HG02678 (cell line): ENCODE results near the gene ASB6.

ENCODE experiments used
- ATAC-seq: cut with Tn5 transposase; IDR thresholded peaks from one replicate; pipeline ENCODE4 v1.9.1; 2021; ENCODE audit warnings: mild to moderate bottlenecking, moderate library complexity; ENCODE audit not compliant: unreplicated experiment

ASB6 gene

GRCh38 chr9:129641750-129642585, at the start of gene ASB6:
ASB6 (minus strand) TSS chr9:129642151; CDS start chr9:129641999, 152 bp downstream.
- peak; percentile 92 for ATAC-seq

- ATAC-seq: no peak
These were observed 46.5 kb upstream of the ASB6 start for GRCh38 chr9:129688285-129689043.

DNA sequence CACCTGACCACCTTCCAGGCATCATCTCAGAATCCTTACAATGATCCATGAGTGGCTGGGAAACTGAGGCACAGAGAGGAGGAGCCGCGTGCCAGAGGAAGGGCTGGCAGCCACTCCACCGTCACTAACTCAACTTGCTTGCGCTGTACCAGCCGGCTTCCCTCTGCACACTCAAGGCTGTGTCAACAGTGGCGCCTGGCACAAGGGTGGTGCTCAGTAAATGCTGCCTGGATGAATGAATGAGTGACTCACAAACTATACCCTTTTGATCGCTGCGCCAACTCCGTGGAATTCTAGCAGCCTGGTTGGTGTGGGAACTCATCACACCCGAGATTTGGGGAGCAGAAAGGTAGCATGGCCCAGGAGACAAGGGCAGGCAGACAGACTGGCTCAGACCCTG, 45.4 kb upstream of the ASB6 start:
- ATAC-seq: no peak

GRCh38 chr9:129686736-129687135, 44.8 kb upstream of the ASB6 start:
- no peak for ATAC-seq

DNA sequence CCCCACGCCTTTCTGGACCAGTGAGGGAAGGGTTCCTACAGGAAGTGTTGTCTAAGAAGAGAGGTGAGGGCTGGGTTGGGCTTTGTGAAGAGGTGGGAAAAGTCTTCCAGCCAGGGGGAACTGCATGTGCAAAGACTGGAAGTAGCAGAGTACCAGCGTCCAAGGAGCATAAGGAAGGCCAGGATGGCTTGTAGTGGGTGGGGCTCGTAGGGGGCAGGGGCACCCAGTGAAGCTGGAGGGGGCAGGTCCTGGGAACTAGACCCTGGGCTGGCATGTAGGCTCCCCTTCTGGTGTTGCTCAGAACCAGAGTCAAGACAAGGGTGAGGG, 43.9 kb upstream of the ASB6 start:
- no peak for ATAC-seq

- no peak for ATAC-seq
These were observed 43.4 kb upstream of the ASB6 start for GRCh38 chr9:129685220-129685932.

DNA sequence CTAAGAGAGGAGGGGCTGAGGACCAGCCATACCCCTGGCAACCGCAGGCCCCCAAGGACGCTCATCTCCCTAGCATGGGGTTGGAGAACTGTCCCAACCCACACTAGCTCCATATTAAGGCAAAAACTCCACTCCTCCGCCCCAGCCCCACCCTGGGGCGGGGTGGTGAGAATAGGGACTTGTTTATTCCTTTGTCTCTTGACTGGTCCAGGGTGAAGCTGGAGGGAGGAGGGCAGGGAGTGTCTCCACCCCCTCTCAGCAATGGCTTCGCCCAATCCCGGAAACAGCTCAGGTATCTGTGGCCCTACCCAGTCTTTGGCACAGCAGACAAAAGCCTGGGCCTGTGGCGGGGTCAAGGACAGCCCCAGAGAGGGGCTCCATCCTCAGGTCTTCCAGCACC, 40.4 kb upstream of the ASB6 start:
- ATAC-seq: no peak

DNA sequence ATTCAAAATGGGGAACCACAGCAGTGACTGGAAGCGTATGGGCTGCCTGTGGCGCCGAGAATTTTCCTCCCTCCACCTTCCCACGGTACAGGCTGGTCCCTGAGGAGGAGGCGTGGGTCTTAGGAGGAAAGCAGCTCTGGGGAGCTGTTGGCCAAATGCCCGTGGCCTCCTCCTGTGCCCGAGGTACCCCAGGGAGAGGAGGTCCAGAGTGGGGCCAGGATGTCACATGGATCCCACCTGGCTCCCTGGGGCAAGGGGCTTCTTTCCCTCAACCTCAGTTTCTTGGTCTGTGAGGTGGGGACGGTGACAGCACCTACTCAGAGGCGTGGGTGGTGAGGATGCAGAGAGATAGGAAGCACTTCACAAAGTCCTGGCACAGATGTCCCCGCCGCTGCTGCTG, 40.0 kb upstream of the ASB6 start:
- no peak for ATAC-seq

GRCh38 chr9:129679537-129679936, 37.6 kb upstream of the ASB6 start:
- no peak for ATAC-seq

DNA sequence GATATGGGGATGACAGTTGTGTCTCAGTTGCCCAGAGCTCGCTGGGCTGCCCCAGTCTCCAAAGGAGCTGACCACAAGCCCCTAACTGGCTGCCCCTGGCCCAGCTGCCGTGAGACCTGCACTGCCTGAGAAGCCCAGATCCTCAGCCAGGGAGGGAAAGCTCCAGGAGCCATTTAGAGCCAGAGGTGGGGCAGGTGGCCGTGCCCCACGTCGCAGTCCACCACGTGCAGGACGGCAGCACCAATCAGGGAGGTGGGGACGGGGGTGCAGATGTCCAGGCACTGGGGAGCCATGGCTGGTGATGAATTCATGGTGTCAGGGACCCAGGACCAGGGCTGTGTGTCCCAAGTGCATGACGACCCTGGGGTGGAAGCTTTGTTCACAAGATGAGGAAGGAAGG, 36.9 kb upstream of the ASB6 start:
- ATAC-seq: no peak

DNA sequence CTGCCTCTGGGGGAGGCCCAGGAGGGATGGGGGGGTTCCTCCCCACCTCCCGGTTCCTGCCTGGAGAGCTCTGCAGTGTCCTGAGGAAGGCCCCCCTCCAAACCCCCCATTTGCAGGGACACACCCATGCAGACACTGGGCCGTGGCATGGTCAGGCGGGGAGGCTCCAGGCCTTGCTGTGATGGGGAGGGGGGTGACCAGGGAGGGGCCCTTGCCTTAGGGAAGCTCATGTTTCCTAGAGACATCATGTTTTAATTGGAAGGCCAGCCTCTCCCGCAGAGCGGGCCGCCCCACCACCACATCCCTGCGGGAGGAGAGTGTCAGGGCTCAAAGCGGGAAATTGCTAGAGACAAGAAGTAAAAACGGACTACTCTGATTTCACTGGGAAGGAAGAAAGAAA, 35.5 kb upstream of the ASB6 start:
- no peak for ATAC-seq

DNA sequence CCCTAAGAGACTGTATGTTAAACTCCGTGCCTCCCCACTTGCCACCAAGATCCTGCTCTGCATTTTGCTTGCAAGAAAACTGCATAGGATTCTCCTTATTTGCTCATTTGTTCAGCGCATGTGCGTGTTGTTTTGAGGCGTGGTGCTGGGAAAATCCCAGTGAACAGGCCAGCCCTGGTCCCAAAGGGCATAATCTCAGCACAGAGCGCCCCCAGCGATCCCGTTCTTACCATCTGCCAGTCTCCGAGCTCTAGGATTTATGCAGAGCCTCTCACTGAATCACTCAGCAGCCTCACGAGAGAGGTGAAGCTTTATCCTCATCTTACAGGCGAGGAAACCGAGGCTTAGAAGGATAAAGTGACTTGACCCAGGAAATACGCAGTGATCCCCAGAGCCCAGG, 35.0 kb upstream of the ASB6 start:
- ATAC-seq: no peak

- no peak for ATAC-seq
These were observed 34.3 kb upstream of the ASB6 start for GRCh38 chr9:129676287-129676686.

- ATAC-seq: no peak
These were observed 33.7 kb upstream of the ASB6 start for GRCh38 chr9:129675620-129676019.

GRCh38 chr9:129674229-129674628, 32.3 kb upstream of the ASB6 start:
- no peak for ATAC-seq

DNA sequence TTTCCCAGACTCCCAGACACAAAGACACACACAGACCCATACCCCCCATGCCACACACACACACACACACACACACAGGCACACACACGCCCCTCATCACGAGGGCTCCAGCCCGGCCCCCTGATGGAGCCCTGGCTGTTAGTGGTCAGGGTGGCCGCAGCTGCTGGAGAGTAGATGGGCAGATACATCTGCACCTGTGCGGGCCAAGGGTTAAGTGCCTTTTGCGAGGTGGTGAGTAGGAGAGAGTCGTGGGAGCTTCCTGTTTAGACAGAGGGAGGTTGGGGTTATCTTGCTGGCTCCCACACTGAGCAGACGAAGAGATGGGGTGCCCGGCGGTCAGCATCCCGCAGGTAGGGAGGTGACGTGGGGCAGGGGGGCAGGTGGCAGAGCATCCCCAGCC, 31.7 kb upstream of the ASB6 start:
- no peak for ATAC-seq

DNA sequence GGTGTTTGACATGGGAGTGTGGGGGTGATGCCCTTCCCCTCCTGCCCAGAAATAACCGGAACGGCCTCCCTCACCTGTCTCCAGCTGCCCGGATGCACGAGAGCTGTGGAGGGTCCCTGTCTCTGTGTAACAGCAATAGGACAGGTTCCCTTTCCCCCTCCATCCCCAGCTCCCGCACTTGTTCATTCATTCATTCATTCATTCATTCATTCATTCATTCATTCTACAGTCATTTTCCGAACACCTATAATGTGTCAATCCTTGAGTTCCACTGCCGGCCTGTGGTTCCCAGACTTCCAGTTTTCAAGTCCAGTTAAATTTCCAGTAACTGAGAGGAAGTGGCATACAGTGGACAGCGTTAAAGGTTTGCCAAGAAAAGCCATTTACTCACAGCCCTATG, 30.8 kb upstream of the ASB6 start:
- ATAC-seq: no peak

- no peak for ATAC-seq
These were observed 29.6 kb upstream of the ASB6 start for GRCh38 chr9:129671519-129671918.

DNA sequence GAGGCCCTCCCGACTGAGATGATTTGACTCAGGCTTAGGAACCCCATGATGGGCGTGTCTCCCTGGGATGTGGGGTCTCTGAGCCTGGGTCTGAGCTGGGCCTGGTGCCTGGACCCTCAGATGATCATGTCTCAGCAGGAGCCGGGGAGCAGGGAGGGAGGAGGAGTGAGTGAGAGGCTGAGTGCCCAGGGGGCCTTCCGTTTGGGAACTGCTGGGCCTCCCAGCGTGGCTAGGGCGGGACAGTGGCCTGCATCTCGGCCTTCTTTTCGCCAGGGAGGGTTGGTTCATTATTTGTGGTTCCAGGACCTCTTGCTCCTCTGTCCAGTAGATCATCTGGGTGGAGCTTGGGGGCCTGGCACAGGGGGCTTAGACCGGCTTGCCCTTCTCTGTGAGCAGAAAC, 29.1 kb upstream of the ASB6 start:
- ATAC-seq: no peak

- ATAC-seq: no peak
These were observed 28.0 kb upstream of the ASB6 start for GRCh38 chr9:129669946-129670345.

GRCh38 chr9:129669141-129669718, 27.3 kb upstream of the ASB6 start:
- no peak for ATAC-seq
